ENCODE results near the gene TFDP2.

TFDP2 gene

DNA sequence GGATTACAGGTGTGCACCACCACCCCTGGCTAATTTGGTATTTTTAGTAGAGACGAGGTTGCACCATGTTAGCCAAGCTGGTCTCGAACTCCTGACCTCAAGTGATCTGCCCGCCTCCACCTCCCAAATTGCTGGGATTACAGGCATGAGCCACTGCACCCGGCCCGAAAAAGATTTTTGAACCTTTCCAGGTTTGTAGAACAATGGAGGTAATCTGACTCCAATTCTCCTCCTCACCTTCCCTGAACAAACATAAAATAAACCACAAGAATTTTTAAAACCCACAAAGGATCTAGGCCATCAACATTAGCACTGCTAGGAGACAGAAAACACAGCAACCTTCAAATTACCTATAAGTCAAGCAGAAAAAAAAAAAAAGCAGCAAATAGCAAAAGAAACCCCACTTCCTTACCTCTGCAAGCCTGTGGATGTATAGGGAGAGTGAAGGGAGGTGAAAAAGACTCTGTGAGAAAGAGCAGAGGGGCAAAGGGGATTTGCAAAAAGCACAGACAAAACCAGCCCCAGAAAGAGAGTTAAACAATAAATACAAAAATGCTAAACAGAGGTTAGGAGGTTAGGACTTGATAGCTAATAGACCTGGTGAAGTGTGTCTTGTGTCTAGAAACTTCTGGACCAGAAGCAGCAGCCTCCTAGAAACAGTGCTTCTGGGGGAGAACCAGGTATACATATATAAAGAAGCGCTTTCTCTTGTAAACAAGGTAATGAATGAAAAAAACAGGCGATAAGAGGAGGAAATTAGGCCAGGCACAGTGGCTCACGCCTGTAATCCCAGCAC is 32.1 kb downstream of the TFDP2 start:
- Histone ChIP-seq H2BK5ac (ENCODE audit: low read depth, low read length, poor library complexity, severe bottlenecking) (no peak overlapping the region), H4K8ac (ENCODE audit: low read length) (no peak overlapping the region), H3K9me3 (ENCODE audit: control insufficient read depth, low read length) (no peaks in the 10 kb centered on the region), H2BK15ac (ENCODE audit: low read depth, poor library complexity, severe bottlenecking) (no peak overlapping the region), H3K4ac (ENCODE audit: low read depth in 1 of 2, low read length in 2 of 2) (no peak overlapping the region), H3K4me1 (ENCODE audit: control insufficient read depth, insufficient read depth, low read depth, low read length) (peaks cover 5% of the 10 kb centered on the region), H3K18ac (ENCODE audit: low read depth in 1 of 2, low read length in 2 of 2) (no peak overlapping the region), H3K27ac (ENCODE audit: low read length, poor library complexity, severe bottlenecking) (no peak overlapping the region), H3K4me3 (ENCODE audit: insufficient read depth in 1 of 2, low read depth in 1 of 2, low read length in 2 of 2) (no peak overlapping the region), H4K91ac (ENCODE audit: low read length) (no peak overlapping the region), H2AFZ (ENCODE audit: low read depth, low read length) (no peak overlapping the region), H2BK120ac (ENCODE audit: low read depth, low read length) (no peak overlapping the region), H3K9ac (ENCODE audit: low read length) (no peak overlapping the region), H3K27me3 (ENCODE audit: control insufficient read depth in 1 of 2, insufficient read depth in 1 of 2, low read length in 2 of 2) (no peaks in the 10 kb centered on the region), H2BK12ac (ENCODE audit: low read length in 2 of 2) (no peak overlapping the region), H3K36me3 (ENCODE audit: control insufficient read depth in 1 of 2, insufficient read depth in 2 of 2, low read depth in 1 of 2, low read length in 2 of 2) (no peaks in the 10 kb centered on the region), H2AK5ac (ENCODE audit: low read length, severe bottlenecking) (no peak overlapping the region), H3K4me2 (ENCODE audit: low read length, poor library complexity, severe bottlenecking) (no peak overlapping the region), H3K23ac (ENCODE audit: low read length in 2 of 2) (no peak overlapping the region), H3K14ac (ENCODE audit: low read length in 2 of 2) (no peak overlapping the region), H3K79me1 (replicated peaks; ENCODE audit: low read length, poor library complexity, severe bottlenecking) (peaks cover 6% of the 10 kb centered on the region)
- no peak for DNase-seq
- 89% methylated on average over 8 of the region's 8 CpGs for WGBS

DNA sequence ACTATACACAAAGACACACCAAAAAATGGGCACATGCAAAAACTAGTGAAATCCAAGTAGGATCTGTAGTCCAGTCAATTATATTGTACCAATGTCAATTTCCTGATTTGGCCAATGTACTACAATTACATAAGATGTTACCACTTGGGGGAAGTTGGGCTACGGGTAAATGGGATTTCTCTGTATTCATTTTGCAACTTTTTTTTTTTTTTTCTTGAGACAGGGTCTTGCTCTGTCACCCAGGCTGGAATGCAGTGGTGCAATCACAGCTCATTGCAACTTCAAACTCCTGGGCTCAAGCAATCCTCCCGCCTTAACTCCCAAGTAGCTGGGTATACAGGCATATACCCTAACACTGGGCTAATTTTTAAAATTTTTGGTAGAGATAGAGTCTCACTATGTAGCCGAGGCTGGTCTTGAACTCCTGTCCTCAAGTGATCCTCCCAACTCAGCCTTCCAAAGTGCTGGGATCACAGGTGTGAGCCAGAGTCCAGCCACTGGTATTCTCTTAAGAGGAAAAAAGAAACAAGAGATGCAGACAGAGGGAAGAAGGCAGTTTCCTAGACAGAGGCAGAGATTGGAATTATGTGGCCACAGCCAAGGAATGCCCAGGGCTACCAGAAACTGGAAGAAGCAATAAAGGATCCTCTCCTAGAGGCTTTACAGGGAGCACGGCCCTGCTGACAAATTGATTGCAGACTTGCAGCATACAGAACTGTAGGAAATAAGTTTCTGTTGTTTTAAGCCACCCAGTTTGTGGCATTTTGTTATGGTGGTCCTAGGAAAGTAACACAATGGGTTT is 33.3 kb downstream of the TFDP2 start:
- 94% methylated on average over 1 of the region's 4 CpGs for WGBS
- DNase-seq: no peak

DNA sequence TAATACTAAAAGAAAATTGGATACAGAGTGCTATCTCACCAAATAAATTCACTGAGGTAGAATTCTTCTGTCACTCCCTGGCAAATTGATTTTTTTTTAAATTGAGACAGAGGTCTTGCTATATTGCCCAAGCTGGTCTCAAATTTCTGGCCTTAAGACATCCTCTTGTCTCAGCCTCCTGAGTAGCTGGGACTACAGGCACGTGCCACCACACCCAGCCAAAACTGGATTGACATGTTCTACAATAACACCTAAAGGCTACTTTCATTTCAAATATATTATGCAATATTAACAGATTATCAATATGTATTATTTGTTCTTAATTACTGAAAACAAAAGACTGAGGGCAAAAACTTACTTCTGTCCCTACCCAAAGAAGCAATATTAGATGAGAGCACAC is 36.7 kb downstream of the TFDP2 start:
- no peak for DNase-seq
- Histone ChIP-seq H3K4me1 (ENCODE audit: control insufficient read depth, insufficient read depth, low read depth, low read length) (peaks cover 2% of the 10 kb centered on the region), H4K91ac (ENCODE audit: low read length) (no peak overlapping the region), H2AFZ (ENCODE audit: low read depth, low read length) (no peak overlapping the region), H3K36me3 (ENCODE audit: control insufficient read depth in 1 of 2, insufficient read depth in 2 of 2, low read depth in 1 of 2, low read length in 2 of 2) (no peaks in the 10 kb centered on the region), H4K8ac (ENCODE audit: low read length) (no peak overlapping the region), H2BK120ac (ENCODE audit: low read depth, low read length) (no peak overlapping the region), H3K23ac (ENCODE audit: low read length in 2 of 2) (no peak overlapping the region), H3K4ac (ENCODE audit: low read depth in 1 of 2, low read length in 2 of 2) (no peak overlapping the region), H3K14ac (ENCODE audit: low read length in 2 of 2) (no peak overlapping the region), H3K4me3 (ENCODE audit: insufficient read depth in 1 of 2, low read depth in 1 of 2, low read length in 2 of 2) (no peak overlapping the region), H2BK12ac (ENCODE audit: low read length in 2 of 2) (no peak overlapping the region), H3K9me3 (ENCODE audit: control insufficient read depth, low read length) (no peaks in the 10 kb centered on the region), H3K9ac (ENCODE audit: low read length) (no peak overlapping the region), H2BK15ac (ENCODE audit: low read depth, poor library complexity, severe bottlenecking) (no peak overlapping the region), H3K27ac (ENCODE audit: low read length, poor library complexity, severe bottlenecking) (no peak overlapping the region), H2BK5ac (ENCODE audit: low read depth, low read length, poor library complexity, severe bottlenecking) (no peak overlapping the region), H3K79me1 (replicated peaks; ENCODE audit: low read length, poor library complexity, severe bottlenecking) (peaks cover 3% of the 10 kb centered on the region), H3K27me3 (ENCODE audit: control insufficient read depth in 1 of 2, insufficient read depth in 1 of 2, low read length in 2 of 2) (no peaks in the 10 kb centered on the region), H3K18ac (ENCODE audit: low read depth in 1 of 2, low read length in 2 of 2) (no peak overlapping the region), H3K4me2 (ENCODE audit: low read length, poor library complexity, severe bottlenecking) (no peak overlapping the region), H2AK5ac (ENCODE audit: low read length, severe bottlenecking) (no peak overlapping the region)
- 80% methylated on average over 1 of the region's 1 CpG for WGBS

More for the DNA sequence above, 33.3 kb downstream of the TFDP2 start:
- H3K9ac ChIP-seq (ENCODE audit: low read length): no peak overlapping the region
- H2BK12ac ChIP-seq (ENCODE audit: low read length in 2 of 2): no peak overlapping the region
- H3K4ac ChIP-seq (ENCODE audit: low read depth in 1 of 2, low read length in 2 of 2): no peak overlapping the region
- H2BK15ac ChIP-seq (ENCODE audit: low read depth, poor library complexity, severe bottlenecking): no peak overlapping the region
- H2AK5ac ChIP-seq (ENCODE audit: low read length, severe bottlenecking): no peak overlapping the region
- H3K4me1 ChIP-seq (ENCODE audit: control insufficient read depth, insufficient read depth, low read depth, low read length): peaks cover 5% of the 10 kb centered on the region
- no peak overlapping the region for H2BK120ac ChIP-seq (ENCODE audit: low read depth, low read length)
- H3K14ac ChIP-seq (ENCODE audit: low read length in 2 of 2): no peak overlapping the region
- H3K4me3 ChIP-seq (ENCODE audit: insufficient read depth in 1 of 2, low read depth in 1 of 2, low read length in 2 of 2): no peak overlapping the region
- H3K27me3 ChIP-seq (ENCODE audit: control insufficient read depth in 1 of 2, insufficient read depth in 1 of 2, low read length in 2 of 2): no peaks in the 10 kb centered on the region
- no peak overlapping the region for H4K91ac ChIP-seq (ENCODE audit: low read length)
- no peaks in the 10 kb centered on the region for H3K36me3 ChIP-seq (ENCODE audit: control insufficient read depth in 1 of 2, insufficient read depth in 2 of 2, low read depth in 1 of 2, low read length in 2 of 2)
- H3K79me1 ChIP-seq (replicated peaks; ENCODE audit: low read length, poor library complexity, severe bottlenecking): peaks cover 6% of the 10 kb centered on the region
- H2AFZ ChIP-seq (ENCODE audit: low read depth, low read length): no peak overlapping the region
- H3K4me2 ChIP-seq (ENCODE audit: low read length, poor library complexity, severe bottlenecking): no peak overlapping the region
- no peak overlapping the region for H3K27ac ChIP-seq (ENCODE audit: low read length, poor library complexity, severe bottlenecking)
- no peak overlapping the region for H3K23ac ChIP-seq (ENCODE audit: low read length in 2 of 2)
- H2BK5ac ChIP-seq (ENCODE audit: low read depth, low read length, poor library complexity, severe bottlenecking): no peak overlapping the region
- H3K18ac ChIP-seq (ENCODE audit: low read depth in 1 of 2, low read length in 2 of 2): no peak overlapping the region
- no peaks in the 10 kb centered on the region for H3K9me3 ChIP-seq (ENCODE audit: control insufficient read depth, low read length)
- no peak overlapping the region for H4K8ac ChIP-seq (ENCODE audit: low read length)

DNA sequence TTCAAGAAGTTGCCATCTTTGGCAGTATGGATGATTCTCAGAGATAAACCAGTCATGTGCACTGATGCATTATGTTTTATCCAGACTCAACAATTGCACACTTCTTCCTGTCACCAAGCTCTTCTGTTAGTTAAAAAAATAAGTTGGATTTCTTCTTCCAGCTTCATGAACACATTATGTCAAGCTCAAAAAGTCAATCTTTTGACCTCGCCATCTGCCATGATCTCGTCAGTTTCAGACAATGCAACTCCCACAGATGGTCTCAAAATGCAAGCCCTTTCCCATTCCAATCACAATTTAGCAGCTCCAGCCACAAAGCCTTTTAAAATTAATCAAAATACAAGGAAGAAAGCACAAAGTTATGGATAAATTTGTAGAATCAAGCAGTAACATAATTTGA is 42.8 kb downstream of the TFDP2 start:
- no peak overlapping the region for H2BK120ac ChIP-seq (ENCODE audit: low read depth, low read length)
- H4K8ac ChIP-seq (ENCODE audit: low read length): no peak overlapping the region
- no peak overlapping the region for H3K4me3 ChIP-seq (ENCODE audit: insufficient read depth in 1 of 2, low read depth in 1 of 2, low read length in 2 of 2)
- H3K18ac ChIP-seq (ENCODE audit: low read depth in 1 of 2, low read length in 2 of 2): no peak overlapping the region
- no peak overlapping the region for H2BK5ac ChIP-seq (ENCODE audit: low read depth, low read length, poor library complexity, severe bottlenecking)
- H2AFZ ChIP-seq (ENCODE audit: low read depth, low read length): no peak overlapping the region
- H3K4me1 ChIP-seq (ENCODE audit: control insufficient read depth, insufficient read depth, low read depth, low read length): no peaks in the 10 kb centered on the region
- H2BK12ac ChIP-seq (ENCODE audit: low read length in 2 of 2): no peak overlapping the region
- H3K23ac ChIP-seq (ENCODE audit: low read length in 2 of 2): no peak overlapping the region
- DNase-seq: no peak
- 55% methylated on average over 2 of the region's 2 CpGs for WGBS
- H3K9ac ChIP-seq (ENCODE audit: low read length): no peak overlapping the region
- H3K36me3 ChIP-seq (ENCODE audit: control insufficient read depth in 1 of 2, insufficient read depth in 2 of 2, low read depth in 1 of 2, low read length in 2 of 2): no peaks in the 10 kb centered on the region
- H3K27me3 ChIP-seq (ENCODE audit: control insufficient read depth in 1 of 2, insufficient read depth in 1 of 2, low read length in 2 of 2): no peaks in the 10 kb centered on the region
- no peak overlapping the region for H3K14ac ChIP-seq (ENCODE audit: low read length in 2 of 2)
- H2BK15ac ChIP-seq (ENCODE audit: low read depth, poor library complexity, severe bottlenecking): no peak overlapping the region
- H3K9me3 ChIP-seq (ENCODE audit: control insufficient read depth, low read length): no peaks in the 10 kb centered on the region
- H3K79me1 ChIP-seq (replicated peaks; ENCODE audit: low read length, poor library complexity, severe bottlenecking): peaks cover 6% of the 10 kb centered on the region
- no peak overlapping the region for H3K4me2 ChIP-seq (ENCODE audit: low read length, poor library complexity, severe bottlenecking)
- H3K4ac ChIP-seq (ENCODE audit: low read depth in 1 of 2, low read length in 2 of 2): no peak overlapping the region
- no peak overlapping the region for H2AK5ac ChIP-seq (ENCODE audit: low read length, severe bottlenecking)
- no peak overlapping the region for H3K27ac ChIP-seq (ENCODE audit: low read length, poor library complexity, severe bottlenecking)
- H4K91ac ChIP-seq (ENCODE audit: low read length): no peak overlapping the region
